ENCODE results near the gene SPSB4. TPM values are rescaled to one million over a fixed set of nuclear protein-coding genes. Genes with fewer than 3 reads are reported as not detected.

SPSB4 gene
- total and polyA plus RNA-seq, 10 of the 15 experiments (the other 5 are each of a cell fraction or from before 2014, with no cell fraction given): not detected

DNA sequence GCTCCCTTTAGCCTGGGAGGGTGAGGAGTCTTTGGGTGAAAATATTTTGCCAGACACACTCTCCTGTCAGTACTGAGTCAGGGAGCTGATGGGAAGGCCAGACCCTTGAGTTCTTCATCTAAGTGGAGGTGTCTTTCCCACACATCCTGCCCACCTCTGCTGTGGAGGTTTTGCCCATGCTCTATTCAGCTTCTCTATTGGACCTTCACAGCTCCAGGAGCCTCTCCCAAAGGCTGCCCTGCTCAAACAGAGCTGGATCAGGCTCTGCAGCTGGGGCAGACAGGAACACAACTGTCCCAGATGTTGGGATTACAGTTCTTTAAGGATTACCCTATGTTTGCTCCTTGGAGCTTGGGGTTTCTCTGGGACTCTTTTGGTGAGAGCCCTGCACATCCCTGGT is 77.9 kb downstream of the SPSB4 start (continued):
- TF ChIP-seq TCF12 (IDR thresholded peaks at IDR 0.05; ENCODE audit: low read depth, low read length) (no peak), ZNF217 (IDR thresholded peaks at IDR 0.05) (no peak), MYB (IDR thresholded peaks at IDR 0.05; ENCODE audit: borderline replicate concordance, low read depth, low read length) (no peak), GATAD2B (conservative IDR thresholded peaks at IDR 0.05; ENCODE audit: low read depth) (no peak), CBX3 (IDR thresholded peaks at IDR 0.05; ENCODE audit: borderline replicate concordance, low read depth) (no peak), MTA2 (IDR thresholded peaks at IDR 0.05; ENCODE audit: low read depth) (no peak), CHD4 (IDR thresholded peaks at IDR 0.05) (no peak), TARDBP (IDR thresholded peaks at IDR 0.05; ENCODE audit: borderline replicate concordance) (no peak), ZNF274 (IDR thresholded peaks at IDR 0.05; ENCODE audit: insufficient read depth, insufficient read length) (no peak), MEF2B (IDR thresholded peaks at IDR 0.05; ENCODE audit: partially characterized antibody, poor library complexity, severe bottlenecking) (no peak)
- TF ChIP-seq, protein P1, sequence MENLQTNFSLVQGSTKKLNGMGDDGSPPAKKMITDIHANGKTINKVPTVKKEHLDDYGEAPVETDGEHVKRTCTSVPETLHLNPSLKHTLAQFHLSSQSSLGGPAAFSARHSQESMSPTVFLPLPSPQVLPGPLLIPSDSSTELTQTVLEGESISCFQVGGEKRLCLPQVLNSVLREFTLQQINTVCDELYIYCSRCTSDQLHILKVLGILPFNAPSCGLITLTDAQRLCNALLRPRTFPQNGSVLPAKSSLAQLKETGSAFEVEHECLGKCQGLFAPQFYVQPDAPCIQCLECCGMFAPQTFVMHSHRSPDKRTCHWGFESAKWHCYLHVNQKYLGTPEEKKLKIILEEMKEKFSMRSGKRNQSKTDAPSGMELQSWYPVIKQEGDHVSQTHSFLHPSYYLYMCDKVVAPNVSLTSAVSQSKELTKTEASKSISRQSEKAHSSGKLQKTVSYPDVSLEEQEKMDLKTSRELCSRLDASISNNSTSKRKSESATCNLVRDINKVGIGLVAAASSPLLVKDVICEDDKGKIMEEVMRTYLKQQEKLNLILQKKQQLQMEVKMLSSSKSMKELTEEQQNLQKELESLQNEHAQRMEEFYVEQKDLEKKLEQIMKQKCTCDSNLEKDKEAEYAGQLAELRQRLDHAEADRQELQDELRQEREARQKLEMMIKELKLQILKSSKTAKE (IDR thresholded peaks at IDR 0.05; ENCODE audit: low read depth, poor library complexity, severe bottlenecking): no peak
- TF ChIP-seq, protein P2, sequence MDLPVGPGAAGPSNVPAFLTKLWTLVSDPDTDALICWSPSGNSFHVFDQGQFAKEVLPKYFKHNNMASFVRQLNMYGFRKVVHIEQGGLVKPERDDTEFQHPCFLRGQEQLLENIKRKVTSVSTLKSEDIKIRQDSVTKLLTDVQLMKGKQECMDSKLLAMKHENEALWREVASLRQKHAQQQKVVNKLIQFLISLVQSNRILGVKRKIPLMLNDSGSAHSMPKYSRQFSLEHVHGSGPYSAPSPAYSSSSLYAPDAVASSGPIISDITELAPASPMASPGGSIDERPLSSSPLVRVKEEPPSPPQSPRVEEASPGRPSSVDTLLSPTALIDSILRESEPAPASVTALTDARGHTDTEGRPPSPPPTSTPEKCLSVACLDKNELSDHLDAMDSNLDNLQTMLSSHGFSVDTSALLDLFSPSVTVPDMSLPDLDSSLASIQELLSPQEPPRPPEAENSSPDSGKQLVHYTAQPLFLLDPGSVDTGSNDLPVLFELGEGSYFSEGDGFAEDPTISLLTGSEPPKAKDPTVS (IDR thresholded peaks at IDR 0.05; ENCODE audit: low read depth, low read length): no peak

Data from GM12878 (cell line).